SH-SY5Y (cell line): Measurements from ENCODE around the gene OR4K2.

Experiments used
- GATA2 ChIP-seq: IDR thresholded peaks from 2 replicates; pipeline ENCODE4 v1.6.1; 2011; ENCODE audit warnings: mild to moderate bottlenecking, low read depth, low read length
- GATA3 ChIP-seq: IDR thresholded peaks from 2 replicates; pipeline ENCODE4 v1.6.1; 2011; ENCODE audit warnings: low read depth, mild to moderate bottlenecking, low read length, moderate library complexity

- TF ChIP-seq GATA2 (no peak), GATA3 (no peak)
Observed at GRCh38 chr14:19911114-19911513, 36.2 kb downstream of the OR4K2 start.
